ENCODE data around the gene CACNG4. TPM values are rescaled to one million over a fixed set of nuclear protein-coding genes. Genes with fewer than 3 reads are reported as not detected.
A peak's percentile ranks its signal among the peaks of the same experiment; 100 is the strongest.

Gene CACNG4
- total and polyA plus RNA-seq, 9 of the 15 experiments (the other 6 are each of a cell fraction or from before 2014, with no cell fraction given): 0.07 TPM; not detected in 8

DNA sequence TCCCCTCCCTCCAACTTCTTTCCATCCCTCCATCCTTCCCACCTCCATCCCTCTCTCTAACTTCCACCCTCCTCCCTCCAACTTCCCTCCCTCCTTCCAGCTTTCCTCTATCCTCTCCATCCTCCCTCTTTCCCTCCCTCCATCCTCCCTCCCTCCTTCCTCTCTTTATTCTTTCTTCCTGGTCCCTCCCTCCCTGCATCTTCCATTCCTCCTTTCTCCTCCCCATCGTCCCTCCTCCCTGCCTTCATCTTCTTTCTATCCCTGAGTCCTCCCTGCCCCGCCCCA lies 11.8 kb downstream of the CACNG4 start:
- intact Hi-C loops (cut with micrococcal nuclease) (no loop called here), in situ Hi-C loops (cut with MboI) (no loop called here)
- DNase-seq (ENCODE audit: extremely low read depth in 1 of 4, low spot score in 3 of 4): no peak
- H2AFZ ChIP-seq (ENCODE audit: low read depth, low read length): no peak overlapping the region
- no peaks in the 10 kb centered on the region for H3K79me2 ChIP-seq (ENCODE audit: control insufficient read depth, insufficient read depth, low read length)
- FAIRE-seq: no peak
- H3K9me1 ChIP-seq (ENCODE audit: control insufficient read depth, insufficient read depth, low read length): no peaks in the 10 kb centered on the region
- no peak overlapping the region for H3K27ac ChIP-seq (ENCODE audit: extremely low read depth, low read depth, low read length)
- POLR2A ChIA-PET: no interaction called here
- TF ChIP-seq ZNF263 (CRISPR knock-in tag; IDR thresholded peaks at IDR 0.05; ENCODE audit: borderline replicate concordance): peak; percentile 84
- TF ChIP-seq, protein P1, sequence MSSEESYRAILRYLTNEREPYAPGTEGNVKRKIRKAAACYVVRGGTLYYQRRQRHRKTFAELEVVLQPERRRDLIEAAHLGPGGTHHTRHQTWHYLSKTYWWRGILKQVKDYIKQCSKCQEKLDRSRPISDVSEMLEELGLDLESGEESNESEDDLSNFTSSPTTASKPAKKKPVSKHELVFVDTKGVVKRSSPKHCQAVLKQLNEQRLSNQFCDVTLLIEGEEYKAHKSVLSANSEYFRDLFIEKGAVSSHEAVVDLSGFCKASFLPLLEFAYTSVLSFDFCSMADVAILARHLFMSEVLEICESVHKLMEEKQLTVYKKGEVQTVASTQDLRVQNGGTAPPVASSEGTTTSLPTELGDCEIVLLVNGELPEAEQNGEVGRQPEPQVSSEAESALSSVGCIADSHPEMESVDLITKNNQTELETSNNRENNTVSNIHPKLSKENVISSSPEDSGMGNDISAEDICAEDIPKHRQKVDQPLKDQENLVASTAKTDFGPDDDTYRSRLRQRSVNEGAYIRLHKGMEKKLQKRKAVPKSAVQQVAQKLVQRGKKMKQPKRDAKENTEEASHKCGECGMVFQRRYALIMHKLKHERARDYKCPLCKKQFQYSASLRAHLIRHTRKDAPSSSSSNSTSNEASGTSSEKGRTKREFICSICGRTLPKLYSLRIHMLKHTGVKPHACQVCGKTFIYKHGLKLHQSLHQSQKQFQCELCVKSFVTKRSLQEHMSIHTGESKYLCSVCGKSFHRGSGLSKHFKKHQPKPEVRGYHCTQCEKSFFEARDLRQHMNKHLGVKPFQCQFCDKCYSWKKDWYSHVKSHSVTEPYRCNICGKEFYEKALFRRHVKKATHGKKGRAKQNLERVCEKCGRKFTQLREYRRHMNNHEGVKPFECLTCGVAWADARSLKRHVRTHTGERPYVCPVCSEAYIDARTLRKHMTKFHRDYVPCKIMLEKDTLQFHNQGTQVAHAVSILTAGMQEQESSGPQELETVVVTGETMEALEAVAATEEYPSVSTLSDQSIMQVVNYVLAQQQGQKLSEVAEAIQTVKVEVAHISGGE (CRISPR knock-in tag; IDR thresholded peaks at IDR 0.05): no peak
- TF ChIP-seq, protein P2, sequence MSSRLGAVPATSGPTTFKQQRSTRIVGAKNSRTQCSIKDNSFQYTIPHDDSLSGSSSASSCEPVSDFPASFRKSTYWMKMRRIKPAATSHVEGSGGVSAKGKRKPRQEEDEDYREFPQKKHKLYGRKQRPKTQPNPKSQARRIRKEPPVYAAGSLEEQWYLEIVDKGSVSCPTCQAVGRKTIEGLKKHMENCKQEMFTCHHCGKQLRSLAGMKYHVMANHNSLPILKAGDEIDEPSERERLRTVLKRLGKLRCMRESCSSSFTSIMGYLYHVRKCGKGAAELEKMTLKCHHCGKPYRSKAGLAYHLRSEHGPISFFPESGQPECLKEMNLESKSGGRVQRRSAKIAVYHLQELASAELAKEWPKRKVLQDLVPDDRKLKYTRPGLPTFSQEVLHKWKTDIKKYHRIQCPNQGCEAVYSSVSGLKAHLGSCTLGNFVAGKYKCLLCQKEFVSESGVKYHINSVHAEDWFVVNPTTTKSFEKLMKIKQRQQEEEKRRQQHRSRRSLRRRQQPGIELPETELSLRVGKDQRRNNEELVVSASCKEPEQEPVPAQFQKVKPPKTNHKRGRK (tag; IDR thresholded peaks at IDR 0.05): peak; percentile 45; the same call in 1 of the 2 replicates
- H3K4me1 ChIP-seq (replicated peaks in 1 of 2; ENCODE audit: control insufficient read depth in 2 of 2, insufficient read depth in 2 of 2, low read length in 2 of 2): no peaks in the 10 kb centered on the region; a peak in 1 of 5 replicates
- H3K9ac ChIP-seq (ENCODE audit: insufficient read depth in 1 of 2, low read depth in 2 of 2, low read length in 2 of 2): no peak overlapping the region
- ATAC-seq: no peak
- 0 out of 2 replicates have a peak, but pooled peaks cover 7% of the 10 kb centered on the region for H4K20me1 ChIP-seq (replicated peaks; ENCODE audit: control insufficient read depth, insufficient read depth, low read length)
- no TSS peak for BruUV-seq (replicated peaks)
- no peaks in the 10 kb centered on the region for H3K9me3 ChIP-seq (replicated peaks; ENCODE audit: control insufficient read depth, insufficient read depth, low read depth, low read length)
- CTCF ChIA-PET (ENCODE audit: low intra/inter-chr PET ratio): no interaction called here
- H3K27me3 ChIP-seq (ENCODE audit: control insufficient read depth in 2 of 2, insufficient read depth in 2 of 2, low read length in 2 of 2): peaks cover 20 to 58% of the 10 kb centered on the region in 2 experiments; a peak in 4 of 5 replicates
- H3K36me3 ChIP-seq (ENCODE audit: control insufficient read depth, insufficient read depth, low read length): no peaks in the 10 kb centered on the region
- H3K4me3 ChIP-seq: no peak overlapping the region
- 0% methylated on average over 1 of the region's 2 CpGs for WGBS (ENCODE audit: insufficient coverage, low coverage, missing lambda C conversion rate)
- no peak overlapping the region for H3K4me2 ChIP-seq (ENCODE audit: insufficient read depth, low read length)

All from K562 (cell line).